ENCODE data around the gene LIMS1.
"Not testable (repeated sequence)": the region's sequence is repeated elsewhere in the genome, so short reads cannot be mapped to it uniquely, and the experiment has no call there.

LIMS1 gene

DNA sequence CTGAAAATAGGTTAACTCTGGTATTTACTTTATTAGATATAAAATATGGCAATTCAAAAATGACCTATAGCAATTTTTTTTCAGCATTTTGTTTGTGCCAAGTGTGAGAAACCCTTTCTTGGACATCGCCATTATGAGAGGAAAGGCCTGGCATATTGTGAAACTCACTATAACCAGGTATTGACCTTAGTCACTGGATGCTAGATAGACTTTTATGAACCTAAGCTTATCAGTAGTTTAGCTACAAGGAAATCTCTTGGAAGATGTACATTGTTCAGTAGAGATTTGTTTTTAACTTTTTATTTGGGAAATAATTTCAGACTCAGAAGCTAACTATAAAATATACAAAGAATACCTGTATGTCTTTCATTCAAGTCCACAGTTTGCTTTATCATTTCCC, 142.3 kb downstream of the LIMS1 start:
- not testable (repeated sequence) for H2AFZ ChIP-seq (ENCODE audit: low read depth, low read length, severe bottlenecking); H3K9ac ChIP-seq (ENCODE audit: low read length); H3K9me3 ChIP-seq (ENCODE audit: insufficient read depth, low read length); H3K9me2 ChIP-seq (replicated peaks; ENCODE audit: insufficient read depth, low read length); H3K27ac ChIP-seq (ENCODE audit: low read depth, low read length); H4K20me1 ChIP-seq (ENCODE audit: low read depth, low read length); H3F3A ChIP-seq (ENCODE audit: insufficient read depth); H3K4me3 ChIP-seq (ENCODE audit: insufficient read depth, low read length, poor library complexity, severe bottlenecking); H3K36me3 ChIP-seq (ENCODE audit: low read length); H3K27me3 ChIP-seq (ENCODE audit: low read length); H3K4me2 ChIP-seq (ENCODE audit: low read depth, low read length, poor library complexity, severe bottlenecking); H3K79me2 ChIP-seq (ENCODE audit: insufficient read depth, low read length)

DNA sequence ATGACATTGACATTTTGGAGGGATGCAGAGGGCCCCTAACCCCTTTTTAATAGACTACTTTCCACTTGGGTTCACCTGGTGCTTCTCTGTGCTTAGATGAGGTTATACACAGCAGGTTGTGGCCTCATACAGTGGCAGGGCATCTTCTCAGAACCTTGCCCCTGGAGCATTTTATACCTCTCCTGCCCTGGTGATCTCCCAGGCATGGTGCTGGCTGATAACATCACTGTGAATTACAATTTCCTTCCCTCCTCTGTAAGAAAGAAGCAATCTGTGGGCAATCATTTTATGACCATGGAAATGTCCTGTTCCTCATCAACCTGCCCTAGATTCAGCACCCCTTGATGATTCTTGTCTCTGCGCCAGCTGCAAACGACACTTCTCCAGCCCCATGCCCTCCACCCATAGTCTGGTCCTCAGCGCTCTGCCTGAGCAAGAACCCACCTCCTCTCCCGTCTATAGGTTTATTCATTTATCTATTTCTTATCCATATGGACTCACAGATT, 143.0 kb downstream of the LIMS1 start:
- H3K4me2 ChIP-seq (ENCODE audit: low read depth, low read length, poor library complexity, severe bottlenecking); H3K36me3 ChIP-seq (ENCODE audit: low read length); H2AFZ ChIP-seq (ENCODE audit: low read depth, low read length, severe bottlenecking); H3K9me2 ChIP-seq (replicated peaks; ENCODE audit: insufficient read depth, low read length); H3K9ac ChIP-seq (ENCODE audit: low read length); H3K27me3 ChIP-seq (ENCODE audit: low read length); H4K20me1 ChIP-seq (ENCODE audit: low read depth, low read length); H3K4me3 ChIP-seq (ENCODE audit: insufficient read depth, low read length, poor library complexity, severe bottlenecking); H3K9me3 ChIP-seq (ENCODE audit: insufficient read depth, low read length); H3K79me2 ChIP-seq (ENCODE audit: insufficient read depth, low read length); H3K27ac ChIP-seq (ENCODE audit: low read depth, low read length); H3F3A ChIP-seq (ENCODE audit: insufficient read depth): not testable (repeated sequence)

DNA sequence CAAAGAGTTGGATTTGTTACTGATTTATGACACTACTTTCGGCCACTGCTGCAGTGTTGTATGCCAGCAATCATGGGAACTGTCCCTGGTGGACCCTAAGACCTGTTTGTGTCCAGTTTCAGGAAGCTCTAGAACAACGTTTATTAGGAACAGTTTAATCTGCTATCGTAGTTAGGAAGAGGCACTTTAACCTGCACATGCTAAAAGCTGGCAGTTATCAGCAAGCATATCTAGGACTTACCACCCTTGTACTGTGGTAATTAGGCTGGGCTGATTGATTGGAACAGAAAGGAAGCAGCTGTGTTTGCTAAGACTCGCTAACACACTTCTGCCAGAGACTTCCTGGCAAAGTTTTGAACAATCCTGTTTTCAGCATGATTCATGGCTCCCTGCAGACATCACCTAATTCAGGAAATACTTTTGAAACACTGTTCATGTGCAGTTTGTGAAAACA, 144.0 kb downstream of the LIMS1 start:
- H3F3A ChIP-seq (ENCODE audit: insufficient read depth); H3K79me2 ChIP-seq (ENCODE audit: insufficient read depth, low read length); H3K36me3 ChIP-seq (ENCODE audit: low read length); H3K27me3 ChIP-seq (ENCODE audit: low read length); H4K20me1 ChIP-seq (ENCODE audit: low read depth, low read length); H3K9me2 ChIP-seq (replicated peaks; ENCODE audit: insufficient read depth, low read length); H3K9me3 ChIP-seq (ENCODE audit: insufficient read depth, low read length); H3K9ac ChIP-seq (ENCODE audit: low read length); H3K4me3 ChIP-seq (ENCODE audit: insufficient read depth, low read length, poor library complexity, severe bottlenecking); H3K27ac ChIP-seq (ENCODE audit: low read depth, low read length); H2AFZ ChIP-seq (ENCODE audit: low read depth, low read length, severe bottlenecking); H3K4me2 ChIP-seq (ENCODE audit: low read depth, low read length, poor library complexity, severe bottlenecking): not testable (repeated sequence)

DNA sequence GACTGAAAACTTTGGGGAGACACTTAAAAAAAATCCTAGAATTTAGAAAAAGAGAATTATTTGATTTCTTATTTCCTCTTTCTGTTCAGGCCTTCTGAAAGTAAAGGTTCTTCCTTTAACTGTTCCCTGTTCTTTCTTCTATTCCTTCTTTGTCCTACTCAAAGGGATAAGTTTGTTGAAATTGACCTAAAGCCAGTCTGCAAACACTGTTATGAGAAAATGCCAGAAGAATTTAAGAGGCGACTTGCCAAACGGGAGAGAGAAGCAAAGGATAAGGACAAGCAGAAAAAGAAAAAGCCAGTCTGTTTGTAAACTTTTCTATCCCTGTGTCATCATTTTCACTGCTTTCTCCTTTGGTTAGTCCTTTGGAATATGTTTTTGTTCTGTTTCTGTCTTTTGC, 146.5 kb downstream of the LIMS1 start:
- H3K4me2 ChIP-seq (ENCODE audit: low read depth, low read length, poor library complexity, severe bottlenecking); H3K9me2 ChIP-seq (replicated peaks; ENCODE audit: insufficient read depth, low read length); H3K79me2 ChIP-seq (ENCODE audit: insufficient read depth, low read length); H2AFZ ChIP-seq (ENCODE audit: low read depth, low read length, severe bottlenecking); H3F3A ChIP-seq (ENCODE audit: insufficient read depth); H3K27ac ChIP-seq (ENCODE audit: low read depth, low read length); H3K9ac ChIP-seq (ENCODE audit: low read length); H4K20me1 ChIP-seq (ENCODE audit: low read depth, low read length); H3K36me3 ChIP-seq (ENCODE audit: low read length); H3K4me3 ChIP-seq (ENCODE audit: insufficient read depth, low read length, poor library complexity, severe bottlenecking); H3K27me3 ChIP-seq (ENCODE audit: low read length); H3K9me3 ChIP-seq (ENCODE audit: insufficient read depth, low read length): not testable (repeated sequence)

DNA sequence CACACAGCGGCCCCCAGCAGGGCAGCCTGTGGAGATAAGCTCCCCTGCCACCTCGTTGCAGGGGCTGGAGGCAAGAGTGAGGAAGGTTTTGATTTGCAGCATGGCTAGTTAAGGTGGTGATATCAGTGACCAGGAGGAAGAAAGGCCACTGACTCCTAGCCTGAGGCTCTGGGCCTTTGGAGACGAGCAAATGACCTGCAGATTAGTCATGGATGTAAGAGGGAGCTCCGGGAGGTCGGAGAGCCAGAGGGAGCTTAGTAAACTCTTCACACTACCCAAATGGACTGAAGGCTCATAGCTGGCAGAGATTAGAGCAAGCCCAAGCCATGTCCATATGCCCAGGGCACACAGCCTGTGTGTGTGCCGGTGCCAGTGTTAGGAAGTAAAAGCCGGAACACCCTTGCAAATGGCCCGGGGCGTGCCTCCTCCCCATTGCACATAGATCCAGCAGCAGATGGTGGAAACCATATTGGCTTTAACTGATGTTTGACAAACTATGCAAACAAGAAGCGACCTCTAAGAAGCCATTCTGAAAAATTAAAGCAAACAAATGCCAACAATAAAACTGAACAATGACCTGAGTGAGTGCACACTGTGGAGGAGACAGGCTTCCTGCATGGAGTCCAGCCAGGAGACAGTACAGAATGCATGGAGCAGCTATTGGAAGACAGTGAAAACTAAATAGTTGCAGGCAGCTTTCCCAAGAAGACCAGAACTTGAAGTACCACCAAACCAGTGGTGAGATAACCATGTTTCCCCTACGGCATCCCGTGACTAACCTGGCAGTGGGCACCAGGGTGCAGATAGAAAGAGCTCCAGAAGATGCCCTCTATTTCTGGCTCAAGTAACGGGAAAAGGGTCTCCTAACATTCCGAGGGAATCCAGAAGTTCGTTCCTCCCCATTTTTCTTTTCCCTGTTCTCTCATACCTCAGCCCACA, 154.8 kb downstream of the LIMS1 start:
- H3K9me3 ChIP-seq (ENCODE audit: insufficient read depth, low read length); H3F3A ChIP-seq (ENCODE audit: insufficient read depth); H3K4me2 ChIP-seq (ENCODE audit: low read depth, low read length, poor library complexity, severe bottlenecking); H3K36me3 ChIP-seq (ENCODE audit: low read length); H3K9ac ChIP-seq (ENCODE audit: low read length); H3K4me3 ChIP-seq (ENCODE audit: insufficient read depth, low read length, poor library complexity, severe bottlenecking); H3K27me3 ChIP-seq (ENCODE audit: low read length); H3K9me2 ChIP-seq (replicated peaks; ENCODE audit: insufficient read depth, low read length); H3K27ac ChIP-seq (ENCODE audit: low read depth, low read length); H4K20me1 ChIP-seq (ENCODE audit: low read depth, low read length); H3K79me2 ChIP-seq (ENCODE audit: insufficient read depth, low read length); H2AFZ ChIP-seq (ENCODE audit: low read depth, low read length, severe bottlenecking): not testable (repeated sequence)

DNA sequence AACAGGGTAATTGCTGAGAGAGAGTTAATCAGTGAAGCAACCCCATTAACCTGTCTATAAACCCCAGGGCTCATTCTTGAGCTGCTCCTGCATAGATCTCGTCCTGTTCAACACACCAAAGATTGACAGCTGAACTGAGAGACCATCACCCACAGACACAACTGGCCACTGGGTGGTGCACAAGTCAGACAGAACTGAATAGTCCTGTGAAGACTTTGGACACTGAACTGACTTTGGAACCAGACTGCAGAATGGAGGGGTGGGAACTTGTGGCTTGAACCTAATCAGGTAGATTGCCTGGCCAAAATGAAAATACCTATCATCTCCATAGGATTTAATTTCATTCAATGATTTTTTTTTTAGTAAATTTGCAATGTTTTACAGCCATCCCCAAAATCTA, 155.7 kb downstream of the LIMS1 start:
- H3K79me2 ChIP-seq (ENCODE audit: insufficient read depth, low read length); H3K27me3 ChIP-seq (ENCODE audit: low read length); H3K9ac ChIP-seq (ENCODE audit: low read length); H3K9me2 ChIP-seq (replicated peaks; ENCODE audit: insufficient read depth, low read length); H3K36me3 ChIP-seq (ENCODE audit: low read length); H2AFZ ChIP-seq (ENCODE audit: low read depth, low read length, severe bottlenecking); H3K4me3 ChIP-seq (ENCODE audit: insufficient read depth, low read length, poor library complexity, severe bottlenecking); H4K20me1 ChIP-seq (ENCODE audit: low read depth, low read length); H3K9me3 ChIP-seq (ENCODE audit: insufficient read depth, low read length); H3F3A ChIP-seq (ENCODE audit: insufficient read depth); H3K27ac ChIP-seq (ENCODE audit: low read depth, low read length); H3K4me2 ChIP-seq (ENCODE audit: low read depth, low read length, poor library complexity, severe bottlenecking): not testable (repeated sequence)

All from SU-DHL-6 (cell line).